ENCODE data around the gene GABRB2. TPM values are rescaled to one million over a fixed set of nuclear protein-coding genes. Genes with fewer than 3 reads are reported as not detected.

GABRB2 gene
- polyA plus RNA-seq (2013, experiment 1 of 2), result 3.8 TPM
- 3.0 TPM for polyA plus RNA-seq (2013, experiment 2 of 2)

GRCh38 chr5:161546470-161547301 lies at the start of gene GABRB2:
TSS of gene GABRB2 (minus strand) at chr5:161546725. CDS start at chr5:161546643, 82 bp downstream.
- Histone ChIP-seq H3K9ac (ENCODE audit: low read depth, low read length) (no peak within 1 kb of the TSS), H3K9me3 (ENCODE audit: insufficient read depth, low read depth, low read length) (no peaks in the 10 kb centered on the region), H3K36me3 (ENCODE audit: insufficient read depth, low read length) (no peaks in the 10 kb centered on the region), H3K4me3 (ENCODE audit: low read length) (peak within 1 kb of the TSS; percentile 50), H3K27ac (ENCODE audit: low read depth, low read length) (no peak within 1 kb of the TSS), H3K4me1 (ENCODE audit: insufficient read depth, low read length) (peaks cover 27% of the 10 kb centered on the region), H3K27me3 (ENCODE audit: insufficient read depth, low read length) (peaks cover 75% of the 10 kb centered on the region)
- WGBS, result under 1% methylated on average over 28 of the region's 31 CpGs

GRCh38 chr5:161585798-161586197 lies 39.3 kb upstream of the GABRB2 start:
- WGBS, result no CpG with 5 or more reads among the region's 1 CpG
- no peak overlapping the region for H3K27ac ChIP-seq (ENCODE audit: low read depth, low read length)
- H3K4me1 ChIP-seq (ENCODE audit: insufficient read depth, low read length), result no peaks in the 10 kb centered on the region
- no peak overlapping the region for H3K9ac ChIP-seq (ENCODE audit: low read depth, low read length)
- no peaks in the 10 kb centered on the region for H3K9me3 ChIP-seq (ENCODE audit: insufficient read depth, low read depth, low read length)
- H3K4me3 ChIP-seq (ENCODE audit: low read length), result no peak overlapping the region
- H3K27me3 ChIP-seq (ENCODE audit: insufficient read depth, low read length), result no peaks in the 10 kb centered on the region
- no peaks in the 10 kb centered on the region for H3K36me3 ChIP-seq (ENCODE audit: insufficient read depth, low read length)

- H3K4me1 ChIP-seq (ENCODE audit: insufficient read depth, low read length), result no peaks in the 10 kb centered on the region
- H3K36me3 ChIP-seq (ENCODE audit: insufficient read depth, low read length), result no peaks in the 10 kb centered on the region
- H3K9me3 ChIP-seq (ENCODE audit: insufficient read depth, low read depth, low read length), result no peaks in the 10 kb centered on the region
- H3K9ac ChIP-seq (ENCODE audit: low read depth, low read length), result no peak overlapping the region
- 97% methylated on average over 5 of the region's 5 CpGs for WGBS
- H3K27me3 ChIP-seq (ENCODE audit: insufficient read depth, low read length), result no peaks in the 10 kb centered on the region
- no peak overlapping the region for H3K27ac ChIP-seq (ENCODE audit: low read depth, low read length)
- no peak overlapping the region for H3K4me3 ChIP-seq (ENCODE audit: low read length)
Observed at GRCh38 chr5:161580621-161581020, 34.1 kb upstream of the GABRB2 start.

- H3K4me3 ChIP-seq (ENCODE audit: low read length), result no peak overlapping the region
- no peaks in the 10 kb centered on the region for H3K27me3 ChIP-seq (ENCODE audit: insufficient read depth, low read length)
- H3K4me1 ChIP-seq (ENCODE audit: insufficient read depth, low read length), result no peaks in the 10 kb centered on the region
- WGBS, result 91% methylated on average over 3 of the region's 3 CpGs
- no peak overlapping the region for H3K9ac ChIP-seq (ENCODE audit: low read depth, low read length)
- H3K27ac ChIP-seq (ENCODE audit: low read depth, low read length), result no peak overlapping the region
- no peaks in the 10 kb centered on the region for H3K9me3 ChIP-seq (ENCODE audit: insufficient read depth, low read depth, low read length)
- no peaks in the 10 kb centered on the region for H3K36me3 ChIP-seq (ENCODE audit: insufficient read depth, low read length)
Observed at GRCh38 chr5:161572914-161573313, 26.4 kb upstream of the GABRB2 start.

GRCh38 chr5:161566081-161566480 lies 19.6 kb upstream of the GABRB2 start:
- no peak overlapping the region for H3K9ac ChIP-seq (ENCODE audit: low read depth, low read length)
- 86% methylated on average over 2 of the region's 2 CpGs for WGBS
- no peaks in the 10 kb centered on the region for H3K27me3 ChIP-seq (ENCODE audit: insufficient read depth, low read length)
- no peaks in the 10 kb centered on the region for H3K9me3 ChIP-seq (ENCODE audit: insufficient read depth, low read depth, low read length)
- no peaks in the 10 kb centered on the region; the same call in 1 of the 2 replicates for H3K4me1 ChIP-seq (ENCODE audit: insufficient read depth, low read length)
- no peaks in the 10 kb centered on the region for H3K36me3 ChIP-seq (ENCODE audit: insufficient read depth, low read length)
- H3K4me3 ChIP-seq (ENCODE audit: low read length), result no peak overlapping the region
- H3K27ac ChIP-seq (ENCODE audit: low read depth, low read length), result no peak overlapping the region

GRCh38 chr5:161562446-161562845 lies 15.9 kb upstream of the GABRB2 start:
- Histone ChIP-seq H3K36me3 (ENCODE audit: insufficient read depth, low read length) (no peaks in the 10 kb centered on the region), H3K9ac (ENCODE audit: low read depth, low read length) (no peak overlapping the region), H3K4me3 (ENCODE audit: low read length) (no peak overlapping the region), H3K27me3 (ENCODE audit: insufficient read depth, low read length) (no peaks in the 10 kb centered on the region), H3K4me1 (ENCODE audit: insufficient read depth, low read length) (no peaks in the 10 kb centered on the region; the same call in 1 of the 2 replicates), H3K9me3 (ENCODE audit: insufficient read depth, low read depth, low read length) (no peaks in the 10 kb centered on the region), H3K27ac (ENCODE audit: low read depth, low read length) (no peak overlapping the region)
- 84% methylated on average over 2 of the region's 2 CpGs for WGBS

- Histone ChIP-seq H3K9me3 (ENCODE audit: insufficient read depth, low read depth, low read length) (no peaks in the 10 kb centered on the region), H3K27ac (ENCODE audit: low read depth, low read length) (no peak overlapping the region), H3K36me3 (ENCODE audit: insufficient read depth, low read length) (no peaks in the 10 kb centered on the region), H3K9ac (ENCODE audit: low read depth, low read length) (no peak overlapping the region), H3K4me1 (ENCODE audit: insufficient read depth, low read length) (peaks cover 27% of the 10 kb centered on the region), H3K27me3 (ENCODE audit: insufficient read depth, low read length) (peaks cover 62% of the 10 kb centered on the region), H3K4me3 (ENCODE audit: low read length) (peak overlapping the region; percentile 50)
- WGBS, result 2% methylated on average over 11 of the region's 15 CpGs
Observed at GRCh38 chr5:161549106-161549505, 2.6 kb upstream of the GABRB2 start.

- no peaks in the 10 kb centered on the region for H3K36me3 ChIP-seq (ENCODE audit: insufficient read depth, low read length)
- H3K27ac ChIP-seq (ENCODE audit: low read depth, low read length), result no peak overlapping the region
- under 1% methylated on average over 32 of the region's 32 CpGs for WGBS
- peaks cover 67% of the 10 kb centered on the region for H3K27me3 ChIP-seq (ENCODE audit: insufficient read depth, low read length)
- peaks cover 27% of the 10 kb centered on the region for H3K4me1 ChIP-seq (ENCODE audit: insufficient read depth, low read length)
- H3K9ac ChIP-seq (ENCODE audit: low read depth, low read length), result no peak overlapping the region
- H3K9me3 ChIP-seq (ENCODE audit: insufficient read depth, low read depth, low read length), result no peaks in the 10 kb centered on the region
- H3K4me3 ChIP-seq (ENCODE audit: low read length), result peak overlapping the region; percentile 50
Observed at GRCh38 chr5:161548487-161549094, 2.1 kb upstream of the GABRB2 start.

- H3K27me3 ChIP-seq (ENCODE audit: insufficient read depth, low read length), result peaks cover 74% of the 10 kb centered on the region
- no peaks in the 10 kb centered on the region for H3K36me3 ChIP-seq (ENCODE audit: insufficient read depth, low read length)
- 0 out of 2 replicates have a peak overlapping the region, but pooled peaks have one; percentile 31 for H3K9ac ChIP-seq (ENCODE audit: low read depth, low read length)
- H3K4me1 ChIP-seq (ENCODE audit: insufficient read depth, low read length), result peaks cover 27% of the 10 kb centered on the region
- H3K9me3 ChIP-seq (ENCODE audit: insufficient read depth, low read depth, low read length), result no peaks in the 10 kb centered on the region
- peak overlapping the region; percentile 50 for H3K4me3 ChIP-seq (ENCODE audit: low read length)
- WGBS, result under 1% methylated on average over 58 of the region's 64 CpGs
- no peak overlapping the region for H3K27ac ChIP-seq (ENCODE audit: low read depth, low read length)
Observed at GRCh38 chr5:161547738-161548486, 1.4 kb upstream of the GABRB2 start.

GRCh38 chr5:161547406-161547737 lies 847 bp upstream of the GABRB2 start:
- H3K27me3 ChIP-seq (ENCODE audit: insufficient read depth, low read length), result peaks cover 75% of the 10 kb centered on the region
- peak overlapping the region; percentile 50 for H3K4me3 ChIP-seq (ENCODE audit: low read length)
- H3K27ac ChIP-seq (ENCODE audit: low read depth, low read length), result no peak overlapping the region
- no peak overlapping the region for H3K9ac ChIP-seq (ENCODE audit: low read depth, low read length)
- WGBS, result under 1% methylated on average over 15 of the region's 17 CpGs
- H3K4me1 ChIP-seq (ENCODE audit: insufficient read depth, low read length), result peaks cover 27% of the 10 kb centered on the region
- H3K36me3 ChIP-seq (ENCODE audit: insufficient read depth, low read length), result no peaks in the 10 kb centered on the region
- no peaks in the 10 kb centered on the region for H3K9me3 ChIP-seq (ENCODE audit: insufficient read depth, low read depth, low read length)

GRCh38 chr5:161546095-161546469 lies 443 bp downstream of the GABRB2 start:
- Histone ChIP-seq H3K4me3 (ENCODE audit: low read length) (peak overlapping the region; percentile 50), H3K27ac (ENCODE audit: low read depth, low read length) (no peak overlapping the region), H3K9me3 (ENCODE audit: insufficient read depth, low read depth, low read length) (no peaks in the 10 kb centered on the region), H3K27me3 (ENCODE audit: insufficient read depth, low read length) (peaks cover 75% of the 10 kb centered on the region), H3K9ac (ENCODE audit: low read depth, low read length) (no peak overlapping the region), H3K36me3 (ENCODE audit: insufficient read depth, low read length) (no peaks in the 10 kb centered on the region), H3K4me1 (ENCODE audit: insufficient read depth, low read length) (peaks cover 27% of the 10 kb centered on the region)
- WGBS, result 6% methylated on average over 8 of the region's 8 CpGs

All from HUES64 (cell line).